NT2/D1 (cell line): ENCODE results near the gene NOVA1.

Experiments used
- DNase-seq: peaks from one replicate; pipeline ENCODE4 v3.0.0-alpha.2; 2011; ENCODE audit warnings: low read depth, low spot score
- H3K27me3 ChIP-seq: 2 replicates; pipeline ENCODE4 v1.6.0; 2011; ENCODE audit warnings: mild to moderate bottlenecking; ENCODE audit not compliant: insufficient read length, insufficient read depth
- H3K36me3 ChIP-seq: 2 replicates; pipeline ENCODE4 v1.6.1; 2011; ENCODE audit warnings: mild to moderate bottlenecking, low read length, mixed read lengths; ENCODE audit not compliant: insufficient read depth, insufficient read length
- H3K4me1 ChIP-seq: 2 replicates; pipeline ENCODE4 v1.5.1; 2011; ENCODE audit not compliant: insufficient read depth, insufficient read length
- H3K4me3 ChIP-seq: 2 replicates; pipeline ENCODE4 v1.5.1; 2011; ENCODE audit warnings: low read depth; ENCODE audit not compliant: insufficient read length
- H3K9ac ChIP-seq: 2 replicates; pipeline ENCODE4 v1.6.0; 2011; ENCODE audit warnings: low read depth; ENCODE audit not compliant: insufficient read length
- H3K9me3 ChIP-seq: 2 replicates; pipeline ENCODE4 v1.5.1; 2011; ENCODE audit warnings: mild to moderate bottlenecking, low read length; ENCODE audit not compliant: insufficient read depth
- SUZ12 ChIP-seq: IDR thresholded peaks from 2 replicates; pipeline ENCODE4 v1.6.1; 2011; ENCODE audit not compliant: insufficient read length, insufficient read depth; ENCODE audit errors: extremely low read depth
- YY1 ChIP-seq: IDR thresholded peaks from 2 replicates; pipeline ENCODE4 v1.6.1; 2011; ENCODE audit not compliant: insufficient read length, insufficient read depth
- ZNF274 ChIP-seq: IDR thresholded peaks from 2 replicates; pipeline ENCODE4 v1.6.1; 2011; ENCODE audit warnings: mild to moderate bottlenecking, low read depth, low read length

The NOVA1 gene

GRCh38 chr14:26412421-26412820, 185.4 kb downstream of the NOVA1 start:
- Histone ChIP-seq H3K4me3 (no peak overlapping the region), H3K36me3 (no peaks in the 10 kb centered on the region), H3K9me3 (no peaks in the 10 kb centered on the region), H3K27me3 (no peaks in the 10 kb centered on the region), H3K4me1 (no peaks in the 10 kb centered on the region), H3K9ac (no peak overlapping the region)
- DNase-seq, result no peak
- TF ChIP-seq SUZ12 (no peak), YY1 (no peak), ZNF274 (no peak)

DNA sequence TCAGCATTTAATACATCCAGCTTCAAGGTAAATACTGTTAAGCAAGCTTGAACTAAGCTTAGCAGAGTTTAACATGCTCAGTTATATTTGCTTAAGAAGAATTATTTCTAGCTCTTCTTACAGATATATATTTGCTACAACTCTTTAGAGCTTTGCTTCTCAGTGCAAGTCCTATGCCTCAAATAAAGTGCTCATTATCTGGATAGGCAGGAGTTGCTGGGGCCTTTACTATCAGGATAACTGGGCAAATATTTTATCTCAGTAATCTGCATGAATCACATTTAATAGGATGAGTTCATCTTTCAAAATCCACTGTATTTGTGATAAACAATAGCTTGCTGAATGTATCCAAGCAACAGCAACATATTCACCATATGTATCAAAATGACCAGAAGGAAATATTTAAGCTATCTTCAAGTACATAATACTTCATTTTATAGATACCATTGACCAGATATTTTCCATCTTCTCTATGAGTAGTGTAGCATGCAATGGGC, 187.6 kb downstream of the NOVA1 start:
- TF ChIP-seq SUZ12, result no peak
- no peak for TF ChIP-seq ZNF274
- no peak for TF ChIP-seq YY1
- no peaks in the 10 kb centered on the region for H3K9me3 ChIP-seq

DNA sequence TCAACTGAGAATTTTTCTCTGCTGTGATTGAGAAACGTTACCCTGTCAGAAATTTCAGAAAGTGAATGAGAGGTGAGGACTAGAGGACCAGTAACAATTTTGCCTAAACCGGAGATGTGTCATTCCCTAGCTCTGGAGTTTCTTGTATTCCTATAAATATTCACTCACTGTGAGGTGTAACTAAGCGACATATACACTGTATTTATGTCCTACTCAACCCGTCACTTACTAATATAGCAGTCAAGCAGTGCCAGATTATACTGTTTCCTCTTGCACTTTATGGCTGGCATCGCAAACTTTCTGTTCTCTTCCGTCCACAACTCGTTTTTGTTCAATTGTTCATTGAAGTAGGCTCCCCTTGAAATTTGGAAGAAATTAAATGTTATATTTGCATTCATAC, 192.9 kb downstream of the NOVA1 start:
- Histone ChIP-seq H3K9me3 (no peaks in the 10 kb centered on the region), H3K27me3 (no peaks in the 10 kb centered on the region), H3K4me3 (no peak overlapping the region), H3K36me3 (no peaks in the 10 kb centered on the region), H3K4me1 (no peaks in the 10 kb centered on the region), H3K9ac (no peak overlapping the region)
- DNase-seq, result no peak
- TF ChIP-seq ZNF274 (no peak), SUZ12 (no peak), YY1 (no peak)

More for the DNA sequence above, 187.6 kb downstream of the NOVA1 start:
- Histone ChIP-seq H3K4me1 (no peaks in the 10 kb centered on the region), H3K4me3 (no peak overlapping the region), H3K36me3 (no peaks in the 10 kb centered on the region), H3K9ac (no peak overlapping the region), H3K27me3 (no peaks in the 10 kb centered on the region)
- DNase-seq, result no peak

DNA sequence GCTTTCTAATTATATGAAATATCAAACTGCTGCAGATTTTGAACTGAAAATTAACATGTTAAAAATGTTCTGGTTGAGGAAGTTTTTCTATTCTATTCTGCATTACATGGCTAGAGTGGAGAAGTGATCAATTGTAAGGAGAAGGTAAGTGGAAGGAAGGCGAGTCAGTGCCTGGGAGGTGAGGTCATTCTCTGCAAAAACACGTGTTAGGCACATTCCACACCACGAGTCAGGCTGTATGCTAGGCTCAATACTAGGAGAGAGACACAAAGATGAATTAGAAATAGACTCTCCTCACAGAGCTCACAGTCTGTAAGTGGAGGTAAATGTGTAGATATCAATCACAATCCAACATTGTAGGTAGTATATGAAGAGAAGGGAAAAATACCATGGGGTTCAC, 194.1 kb downstream of the NOVA1 start:
- peaks cover 4% of the 10 kb centered on the region for H3K27me3 ChIP-seq
- H3K9me3 ChIP-seq, result no peaks in the 10 kb centered on the region
- H3K36me3 ChIP-seq, result no peaks in the 10 kb centered on the region
- H3K9ac ChIP-seq, result no peak overlapping the region
- TF ChIP-seq ZNF274, result no peak
- TF ChIP-seq YY1, result no peak
- no peak for TF ChIP-seq SUZ12
- no peak for DNase-seq
- no peaks in the 10 kb centered on the region for H3K4me1 ChIP-seq
- no peak overlapping the region for H3K4me3 ChIP-seq

DNA sequence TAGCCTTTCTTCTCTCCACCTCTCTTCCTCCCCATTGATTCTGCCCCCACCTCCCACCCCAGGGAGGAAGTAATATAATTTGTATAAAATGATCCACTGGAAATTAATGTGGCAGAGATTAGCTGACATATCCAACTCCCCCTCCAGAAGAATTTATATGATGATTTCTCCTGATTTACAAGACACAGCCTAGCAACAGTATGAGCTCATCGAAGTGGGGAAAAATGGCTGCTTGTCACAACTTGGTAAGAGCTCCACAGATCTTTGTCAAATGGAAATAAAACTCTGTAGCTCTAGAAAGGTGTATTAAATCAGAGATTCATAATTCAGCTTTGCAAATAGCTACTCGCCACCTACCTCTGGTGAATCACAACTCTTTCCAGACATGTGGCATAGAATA, 195.7 kb downstream of the NOVA1 start:
- H3K36me3 ChIP-seq, result no peaks in the 10 kb centered on the region
- no peak overlapping the region for H3K4me3 ChIP-seq
- no peaks in the 10 kb centered on the region for H3K9me3 ChIP-seq
- peaks cover 9% of the 10 kb centered on the region for H3K27me3 ChIP-seq
- no peak for DNase-seq
- H3K4me1 ChIP-seq, result no peaks in the 10 kb centered on the region
- TF ChIP-seq SUZ12 (no peak), YY1 (no peak), ZNF274 (no peak)
- no peak overlapping the region for H3K9ac ChIP-seq

- DNase-seq, result no peak
These were observed 196.5 kb downstream of the NOVA1 start for GRCh38 chr14:26401179-26401968.

GRCh38 chr14:26400373-26400772, 197.5 kb downstream of the NOVA1 start:
- TF ChIP-seq YY1 (no peak), ZNF274 (no peak), SUZ12 (no peak)
- Histone ChIP-seq H3K4me1 (no peaks in the 10 kb centered on the region), H3K9me3 (no peaks in the 10 kb centered on the region), H3K9ac (no peak overlapping the region), H3K27me3 (peaks cover 25% of the 10 kb centered on the region), H3K36me3 (no peaks in the 10 kb centered on the region), H3K4me3 (no peak overlapping the region)
- DNase-seq, result no peak

More at GRCh38 chr14:26401179-26401968, 196.5 kb downstream of the NOVA1 start:
- no peaks in the 10 kb centered on the region for H3K4me1 ChIP-seq
- peaks cover 16% of the 10 kb centered on the region for H3K27me3 ChIP-seq
- H3K9ac ChIP-seq, result no peak overlapping the region
- no peaks in the 10 kb centered on the region for H3K36me3 ChIP-seq
- TF ChIP-seq ZNF274 (no peak), SUZ12 (no peak)
- H3K4me3 ChIP-seq, result no peak overlapping the region
- H3K9me3 ChIP-seq, result no peaks in the 10 kb centered on the region
